PC-9 (cell line): Measurements from ENCODE around the gene GPATCH3. TPM values are rescaled to one million over a fixed set of nuclear protein-coding genes. Genes with fewer than 3 reads are reported as not detected.

Source experiments
- BruUV-seq: library from RNA; stranded (reverse); fragments of 400-500 nt; replicated peaks from 2 replicates; lab custom pipeline; 2021; lab: Mats Ljungman, UMichigan
- CTCF ChIA-PET: fragments of 300-600 bp; sonication (Branson Sonifier 250); formaldehyde crosslinking; loops from one replicate; lab custom pipeline; 2022; ENCODE audit warnings: antibody characterized with exemption; lab: Charles Lee
- POLR2A ChIA-PET: fragments of 300-600 bp; sonication (Branson Sonifier 250); formaldehyde crosslinking; loops from one replicate; lab custom pipeline; 2022; ENCODE audit warnings: antibody characterized with exemption; ENCODE audit not compliant: unreplicated experiment; lab: Charles Lee
- DNase-seq, 2 experiments: peaks; one replicate each; pipeline versions ENCODE4 v3.0.0 to v3.0.0-alpha.2; 2015 to 2022; ENCODE audit warnings: mixed read lengths in 1 of 2
- H2AFZ ChIP-seq: fragments of 200-600 bp; sonication (generic); 2 replicates; pipeline ENCODE4 v1.8.1; 2017; ENCODE audit warnings: antibody characterized with exemption
- H3F3A ChIP-seq: fragments of 200-600 bp; sonication (generic); 2 replicates; pipeline ENCODE4 v1.8.1; 2017; ENCODE audit warnings: antibody characterized with exemption, mild to moderate bottlenecking, low read depth; ENCODE audit not compliant: insufficient read depth
- H3K27ac ChIP-seq: fragments of 200-600 bp; sonication (generic); 2 replicates; pipeline ENCODE4 v1.6.1; 2016; ENCODE audit warnings: mixed run types
- H3K27me3 ChIP-seq: fragments of 200-600 bp; sonication (generic); 2 replicates; pipeline ENCODE4 v1.6.1; 2016; ENCODE audit warnings: low read depth, mixed run types; ENCODE audit not compliant: insufficient read depth
- H3K36me3 ChIP-seq: fragments of 200-600 bp; sonication (generic); 2 replicates; pipeline ENCODE4 v1.6.1; 2016; ENCODE audit warnings: low read depth, mixed run types
- H3K4me1 ChIP-seq: fragments of 200-600 bp; sonication (generic); replicated peaks from 2 replicates; pipeline ENCODE4 v1.6.1; 2016; ENCODE audit warnings: mixed run types; ENCODE audit not compliant: insufficient read depth
- H3K4me2 ChIP-seq: fragments of 200-600 bp; sonication (generic); 2 replicates; pipeline ENCODE4 v1.6.1; 2017; ENCODE audit warnings: mixed run types
- H3K4me3 ChIP-seq: fragments of 200-600 bp; sonication (generic); 2 replicates; pipeline ENCODE4 v1.6.1; 2016; ENCODE audit warnings: mixed run types
- H3K79me2 ChIP-seq: fragments of 200-600 bp; sonication (generic); 2 replicates; pipeline ENCODE4 v1.6.1; 2017; ENCODE audit warnings: low read depth, mixed run types
- H3K9me2 ChIP-seq: fragments of 200-600 bp; sonication (generic); 2 replicates; pipeline ENCODE4 v1.8.1; 2017; ENCODE audit warnings: mild to moderate bottlenecking; ENCODE audit not compliant: insufficient read depth
- H3K9me3 ChIP-seq: fragments of 200-600 bp; sonication (generic); 2 replicates; pipeline ENCODE4 v1.8.1; 2016; ENCODE audit warnings: low read depth; ENCODE audit not compliant: insufficient read depth
- H4K20me1 ChIP-seq: fragments of 200-600 bp; sonication (generic); 2 replicates; pipeline ENCODE4 v1.8.1; 2017; ENCODE audit not compliant: insufficient read depth
- EZH2 ChIP-seq: fragments of 200-600 bp; sonication (generic); IDR thresholded peaks from 2 replicates; pipeline ENCODE4 v1.8.0; 2017; ENCODE audit warnings: antibody characterized with exemption, low read depth
- intact Hi-C: fragments of 100-400 bp; cut with micrococcal nuclease; formaldehyde crosslinking; loops from one replicate; pipeline ENCODE4 v1.10.0; 2022; ENCODE audit not compliant: unreplicated experiment
- total RNA-seq: library from RNA; stranded (reverse); gene quantifications from 2 replicates; pipeline ENCODE4 v1.2.3, GENCODE V29; 2021
- TF ChIP-seq, protein P1 (sequence below): fragments of 200-600 bp; sonication (generic); conservative IDR thresholded peaks from 2 replicates; pipeline ENCODE4 v1.6.1; 2017; ENCODE audit warnings: mixed run types, antibody characterized with exemption, mild to moderate bottlenecking, moderate library complexity

The GPATCH3 gene
- total RNA-seq, 1 experiment from 2014 or later, result 13.1 TPM

GRCh38 chr1:26862781-26863684 lies 37.2 kb downstream of the GPATCH3 start, which contains the start of gene SFN:
Gene SFN (plus strand): TSS chr1:26863149. CDS start chr1:26863213, 64 bp downstream.
- no peak within 1 kb of the TSS for H2AFZ ChIP-seq

DNA sequence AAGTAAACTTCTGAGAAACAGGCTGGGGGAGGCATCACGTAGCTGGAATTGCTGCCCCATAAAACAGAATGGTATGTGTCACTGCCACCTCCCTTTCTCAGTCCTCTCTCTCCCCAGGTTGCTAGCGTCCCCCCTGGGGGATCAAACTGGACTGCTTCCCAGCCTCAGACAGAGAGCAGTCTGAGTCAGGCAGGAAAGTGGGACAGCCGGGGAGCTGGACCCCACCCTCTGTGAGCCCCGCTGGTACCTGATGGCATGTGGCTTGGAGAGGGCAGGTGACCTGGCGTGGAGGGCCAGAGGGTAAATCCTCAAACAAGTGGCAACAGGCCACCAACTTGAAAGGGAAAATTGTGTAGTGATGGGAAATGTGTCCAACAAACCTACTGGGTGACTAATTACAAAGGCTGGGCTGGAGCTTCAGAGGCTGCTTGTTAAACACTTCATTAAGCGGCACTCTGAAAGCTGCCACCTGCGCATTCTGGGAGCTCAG lies 38.3 kb downstream of the GPATCH3 start:
- H3K4me1 ChIP-seq, result peaks cover 67% of the 10 kb centered on the region
- intact Hi-C loops, result loop anchor here (1.0 to 10.0 kb wide), 3 partner anchors 9 to 507 kb away; partner anchors contain the start of genes ARID1A and CRYBG2
- no TSS peak for BruUV-seq
- no peaks in the 10 kb centered on the region for H3K9me2 ChIP-seq
- no peaks in the 10 kb centered on the region for H3K9me3 ChIP-seq
- H3K79me2 ChIP-seq, result peaks cover 23% of the 10 kb centered on the region
- H3K27ac ChIP-seq, result peak overlapping the region; percentile 100
- H3K4me2 ChIP-seq, result peak overlapping the region; percentile 87
- TF ChIP-seq EZH2, result no peak
- TF ChIP-seq, protein P1, sequence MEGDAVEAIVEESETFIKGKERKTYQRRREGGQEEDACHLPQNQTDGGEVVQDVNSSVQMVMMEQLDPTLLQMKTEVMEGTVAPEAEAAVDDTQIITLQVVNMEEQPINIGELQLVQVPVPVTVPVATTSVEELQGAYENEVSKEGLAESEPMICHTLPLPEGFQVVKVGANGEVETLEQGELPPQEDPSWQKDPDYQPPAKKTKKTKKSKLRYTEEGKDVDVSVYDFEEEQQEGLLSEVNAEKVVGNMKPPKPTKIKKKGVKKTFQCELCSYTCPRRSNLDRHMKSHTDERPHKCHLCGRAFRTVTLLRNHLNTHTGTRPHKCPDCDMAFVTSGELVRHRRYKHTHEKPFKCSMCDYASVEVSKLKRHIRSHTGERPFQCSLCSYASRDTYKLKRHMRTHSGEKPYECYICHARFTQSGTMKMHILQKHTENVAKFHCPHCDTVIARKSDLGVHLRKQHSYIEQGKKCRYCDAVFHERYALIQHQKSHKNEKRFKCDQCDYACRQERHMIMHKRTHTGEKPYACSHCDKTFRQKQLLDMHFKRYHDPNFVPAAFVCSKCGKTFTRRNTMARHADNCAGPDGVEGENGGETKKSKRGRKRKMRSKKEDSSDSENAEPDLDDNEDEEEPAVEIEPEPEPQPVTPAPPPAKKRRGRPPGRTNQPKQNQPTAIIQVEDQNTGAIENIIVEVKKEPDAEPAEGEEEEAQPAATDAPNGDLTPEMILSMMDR, result no peak
- H4K20me1 ChIP-seq, result no peaks in the 10 kb centered on the region
- ChIA-PET POLR2A (interaction anchor here (0.6 to 2.1 kb wide), 7 partner anchors 11 to 332 kb away, joined by 3 to 13 read pairs (median 5); partner anchors contain the start of gene RPS6KA1), CTCF (interaction anchor here (0.8 to 4.4 kb wide), 3 partner anchors 12 to 184 kb away, joined by 3 to 18 read pairs (median 4); no protein-coding TSS in a partner anchor)
- H3K36me3 ChIP-seq, result no peaks in the 10 kb centered on the region
- H3K4me3 ChIP-seq, result peak overlapping the region; percentile 47; the same call in 1 of the 2 replicates
- peak; percentile 87 to 89 for DNase-seq
- H3K27me3 ChIP-seq, result no peaks in the 10 kb centered on the region
- H2AFZ ChIP-seq, result no peak overlapping the region
- peaks cover 51% of the 10 kb centered on the region for H3F3A ChIP-seq

More at GRCh38 chr1:26862781-26863684, 37.2 kb downstream of the GPATCH3 start, which contains the start of gene SFN:
- Histone ChIP-seq H3K4me3 (peak within 1 kb of the TSS; percentile 85), H4K20me1 (no peaks in the 10 kb centered on the region), H3K4me2 (peak within 1 kb of the TSS; percentile 87), H3K4me1 (peaks cover 67% of the 10 kb centered on the region), H3K9me2 (no peaks in the 10 kb centered on the region), H3K9me3 (no peaks in the 10 kb centered on the region), H3K27me3 (no peaks in the 10 kb centered on the region), H3K36me3 (no peaks in the 10 kb centered on the region), H3K27ac (peak within 1 kb of the TSS; percentile 100), H3F3A (peaks cover 60% of the 10 kb centered on the region), H3K79me2 (peaks cover 23% of the 10 kb centered on the region)
- CTCF ChIA-PET, result interaction anchor here (0.8 to 2.0 kb wide), 3 partner anchors 14 to 185 kb away, joined by 3 to 9 read pairs (median 4); no protein-coding TSS in a partner anchor
- no peak for TF ChIP-seq EZH2
- TF ChIP-seq, protein P1, result peak; percentile 76
- TSS peak; percentile 88 for BruUV-seq
- DNase-seq, result peak; percentile 90 to 93
- intact Hi-C loops, result loop anchor here (1.0 to 10.0 kb wide), 5 partner anchors 10 to 508 kb away; partner anchors contain the start of genes ARID1A and CRYBG2
- POLR2A ChIA-PET, result interaction anchor here (0.7 to 3.2 kb wide), 3 partner anchors 10 to 63 kb away, joined by 4 to 42 read pairs (median 9); no protein-coding TSS in a partner anchor

DNA sequence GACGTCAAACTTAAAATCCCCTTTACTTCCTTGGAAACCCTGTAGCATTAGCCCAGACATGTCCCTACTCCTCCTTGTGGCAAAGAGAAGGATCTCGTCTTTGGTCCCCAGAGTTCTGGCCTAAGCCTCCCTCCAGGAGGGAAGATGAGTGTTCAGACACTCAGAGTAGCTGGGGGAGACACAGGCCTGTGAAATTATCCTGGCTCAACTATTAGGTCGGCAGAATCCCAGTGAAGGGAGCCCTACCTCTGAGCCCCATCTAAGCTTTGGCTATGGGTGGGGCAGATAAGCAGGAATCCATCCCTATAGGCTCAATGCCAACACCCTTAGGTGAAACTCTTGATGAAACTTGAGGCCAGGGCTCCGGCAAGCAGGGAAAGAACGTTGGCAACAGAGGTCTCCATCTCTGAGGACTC lies 39.0 kb downstream of the GPATCH3 start:
- ChIA-PET POLR2A (interaction anchor here (0.6 to 1.4 kb wide), 4 partner anchors 12 to 332 kb away, joined by 3 to 13 read pairs (median 6); partner anchors contain the start of gene RPS6KA1), CTCF (interaction anchor here (4.4 kb wide), 1 partner anchor 12 kb away, joined by 18 read pairs; no protein-coding TSS in a partner anchor)
- H3K27me3 ChIP-seq, result no peaks in the 10 kb centered on the region
- intact Hi-C loops, result loop anchor here (10.0 kb wide), 2 partner anchors 166 to 506 kb away; partner anchors contain the start of genes ARID1A and CRYBG2
- H3K4me3 ChIP-seq, result no peak overlapping the region
- H4K20me1 ChIP-seq, result no peaks in the 10 kb centered on the region
- peaks cover 72% of the 10 kb centered on the region for H3K4me1 ChIP-seq
- H3K36me3 ChIP-seq, result no peaks in the 10 kb centered on the region
- TF ChIP-seq, protein P1, result no peak; the same call in 1 of the 2 replicates
- TF ChIP-seq EZH2, result no peak
- no TSS peak for BruUV-seq
- H2AFZ ChIP-seq, result no peak overlapping the region
- peaks cover 51% of the 10 kb centered on the region for H3F3A ChIP-seq
- H3K9me2 ChIP-seq, result no peaks in the 10 kb centered on the region
- H3K4me2 ChIP-seq, result peak overlapping the region; percentile 87
- peak; percentile 71 to 84 for DNase-seq
- no peaks in the 10 kb centered on the region for H3K9me3 ChIP-seq
- peak overlapping the region; percentile 100 for H3K27ac ChIP-seq
- peaks cover 23% of the 10 kb centered on the region for H3K79me2 ChIP-seq
